ENCODE results near the gene TPX2.

The TPX2 gene, protein sequence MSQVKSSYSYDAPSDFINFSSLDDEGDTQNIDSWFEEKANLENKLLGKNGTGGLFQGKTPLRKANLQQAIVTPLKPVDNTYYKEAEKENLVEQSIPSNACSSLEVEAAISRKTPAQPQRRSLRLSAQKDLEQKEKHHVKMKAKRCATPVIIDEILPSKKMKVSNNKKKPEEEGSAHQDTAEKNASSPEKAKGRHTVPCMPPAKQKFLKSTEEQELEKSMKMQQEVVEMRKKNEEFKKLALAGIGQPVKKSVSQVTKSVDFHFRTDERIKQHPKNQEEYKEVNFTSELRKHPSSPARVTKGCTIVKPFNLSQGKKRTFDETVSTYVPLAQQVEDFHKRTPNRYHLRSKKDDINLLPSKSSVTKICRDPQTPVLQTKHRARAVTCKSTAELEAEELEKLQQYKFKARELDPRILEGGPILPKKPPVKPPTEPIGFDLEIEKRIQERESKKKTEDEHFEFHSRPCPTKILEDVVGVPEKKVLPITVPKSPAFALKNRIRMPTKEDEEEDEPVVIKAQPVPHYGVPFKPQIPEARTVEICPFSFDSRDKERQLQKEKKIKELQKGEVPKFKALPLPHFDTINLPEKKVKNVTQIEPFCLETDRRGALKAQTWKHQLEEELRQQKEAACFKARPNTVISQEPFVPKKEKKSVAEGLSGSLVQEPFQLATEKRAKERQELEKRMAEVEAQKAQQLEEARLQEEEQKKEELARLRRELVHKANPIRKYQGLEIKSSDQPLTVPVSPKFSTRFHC

DNA sequence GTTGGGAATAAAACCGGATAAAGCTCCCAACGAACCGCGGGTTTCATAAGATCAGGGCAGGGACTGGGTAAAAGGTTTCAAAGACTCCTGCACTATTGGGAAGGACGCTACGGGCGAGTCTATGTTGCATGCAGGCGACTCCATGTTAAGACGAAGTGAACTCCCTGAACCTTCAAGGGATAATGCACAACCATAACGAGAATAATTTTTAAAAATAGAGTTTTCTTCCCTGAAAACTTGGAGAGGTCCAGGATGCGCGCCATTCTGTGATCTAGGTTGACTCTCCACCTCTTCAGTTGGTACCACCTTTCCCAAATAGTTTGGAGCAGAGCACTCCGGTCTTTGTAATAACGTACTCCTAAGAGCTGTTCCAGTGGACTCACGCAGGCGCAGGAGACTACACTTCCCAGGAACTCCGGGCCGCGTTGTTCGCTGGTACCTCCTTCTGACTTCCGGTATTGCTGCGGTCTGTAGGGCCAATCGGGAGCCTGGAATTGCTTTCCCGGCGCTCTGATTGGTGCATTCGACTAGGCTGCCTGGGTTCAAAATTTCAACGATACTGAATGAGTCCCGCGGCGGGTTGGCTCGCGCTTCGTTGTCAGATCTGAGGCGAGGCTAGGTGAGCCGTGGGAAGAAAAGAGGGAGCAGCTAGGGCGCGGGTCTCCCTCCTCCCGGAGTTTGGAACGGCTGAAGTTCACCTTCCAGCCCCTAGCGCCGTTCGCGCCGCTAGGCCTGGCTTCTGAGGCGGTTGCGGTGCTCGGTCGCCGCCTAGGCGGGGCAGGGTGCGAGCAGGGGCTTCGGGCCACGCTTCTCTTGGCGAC is at the start of gene TPX2:
TSS of gene TPX2 (plus strand) at position 562 of the 821 bp plus-strand sequence. CDS start 18,187 bp downstream, outside the sequence.
- DNase-seq (ENCODE audit: low read depth in 2 of 2): peak; percentile 73 to 77

DNA sequence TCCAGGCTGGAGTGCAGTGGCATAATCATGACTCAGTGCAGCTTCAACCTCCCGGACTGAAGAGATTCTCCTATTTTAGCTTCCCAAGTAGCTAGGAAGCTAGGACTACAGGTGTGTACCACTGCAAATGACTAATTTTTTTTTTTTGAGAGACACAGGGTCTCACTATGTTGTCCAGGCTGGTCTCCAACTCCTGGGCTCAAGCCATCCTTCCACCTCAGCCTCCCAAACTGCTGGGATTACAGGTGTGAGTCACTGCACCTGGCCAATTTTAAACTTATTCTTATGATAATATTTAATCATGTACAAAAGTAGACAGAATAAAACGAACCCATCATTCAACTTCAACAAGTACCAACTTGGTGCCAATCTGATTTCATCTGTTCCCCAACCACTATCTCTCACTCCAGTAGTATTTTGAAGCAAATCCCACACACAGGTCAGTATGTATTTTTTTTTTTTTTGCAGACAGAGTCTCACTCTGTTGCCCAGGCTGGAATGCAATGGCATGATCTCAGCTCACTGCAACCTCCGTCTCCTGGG is 48.9 kb upstream of the TPX2 start:
- DNase-seq (ENCODE audit: low read depth in 2 of 2): no peak

DNA sequence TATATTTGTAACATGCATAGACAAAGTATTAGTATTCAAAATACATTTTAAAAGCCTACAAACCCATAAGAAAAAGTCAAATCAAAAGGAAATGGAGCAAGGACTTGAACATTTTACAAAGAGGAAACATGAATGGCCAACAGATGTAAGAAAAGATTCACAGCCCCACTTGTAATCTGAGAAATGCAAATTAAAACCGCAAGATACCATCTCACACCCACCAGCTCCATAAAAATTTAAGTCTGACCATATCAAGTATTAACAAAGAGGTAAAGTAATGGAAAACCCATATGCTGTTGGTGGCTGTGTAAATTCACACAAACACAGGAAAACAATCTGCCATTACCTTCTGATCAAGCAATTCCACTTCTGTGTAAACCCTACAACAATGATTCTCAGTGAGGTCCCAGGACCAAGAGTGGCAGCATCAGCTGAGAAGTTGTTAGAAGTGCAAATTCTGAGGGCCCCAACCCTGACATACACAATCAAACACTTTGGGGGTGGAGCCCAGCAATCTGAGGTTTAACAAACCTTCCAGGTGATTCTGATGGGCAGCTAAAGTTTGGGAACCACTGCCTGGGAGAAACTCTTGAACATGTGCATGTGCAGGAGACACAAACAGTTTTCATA is 47.3 kb upstream of the TPX2 start:
- no peak for DNase-seq (ENCODE audit: low read depth in 2 of 2)

DNA sequence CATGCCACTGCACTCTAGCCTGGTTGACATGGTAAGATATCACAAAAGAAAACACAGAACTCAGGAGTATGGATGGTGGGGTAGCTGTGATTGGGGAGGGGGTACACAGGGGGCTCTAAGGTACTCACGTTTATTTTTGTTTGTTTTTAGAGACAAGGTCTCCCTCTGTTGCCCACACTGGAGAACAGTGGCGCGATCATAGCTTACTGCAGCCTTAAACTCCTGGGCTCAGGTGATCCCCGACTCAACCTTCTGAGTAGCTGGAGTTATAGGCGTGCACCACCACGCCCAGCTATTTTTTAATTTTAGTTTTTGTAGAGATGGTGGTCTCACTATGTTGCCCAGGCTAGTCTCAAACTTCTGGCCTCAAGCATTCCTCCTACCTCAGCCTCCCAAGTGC is 45.7 kb upstream of the TPX2 start:
- no peak for DNase-seq (ENCODE audit: low read depth in 2 of 2)

DNA sequence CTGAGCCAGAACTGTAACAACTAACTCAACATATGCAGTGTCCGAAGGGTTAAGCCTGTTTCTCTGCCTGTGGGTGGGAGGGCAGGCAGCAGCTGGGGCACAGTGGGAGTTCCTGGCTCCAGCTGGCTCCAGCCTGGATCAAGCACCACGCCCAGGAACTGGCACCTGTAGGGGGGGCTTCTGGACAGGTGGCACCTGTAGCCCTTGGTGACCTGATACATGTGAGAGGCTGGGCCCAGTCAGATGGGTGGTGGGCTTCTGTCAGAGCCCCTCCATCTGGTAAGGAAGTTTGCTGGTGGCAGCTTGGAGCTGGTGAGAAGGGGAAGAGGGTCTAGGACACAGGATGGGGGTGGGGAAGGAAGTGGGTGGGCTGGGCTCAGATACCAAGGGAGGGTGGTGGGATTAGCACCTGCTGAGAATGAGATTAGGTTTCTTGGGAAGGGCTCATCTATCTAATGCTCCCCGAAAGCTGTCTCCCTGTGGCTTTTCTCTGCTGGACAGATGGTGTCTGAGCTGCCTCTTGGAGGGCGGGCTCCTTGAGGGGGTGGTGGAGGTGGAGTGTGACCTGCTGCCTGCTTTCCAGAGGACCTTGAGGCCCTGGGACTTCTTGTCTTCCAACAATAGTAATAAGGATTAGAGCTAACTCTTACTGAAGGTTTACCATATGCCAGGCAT is 45.0 kb upstream of the TPX2 start:
- no peak for DNase-seq (ENCODE audit: low read depth in 2 of 2)

DNA sequence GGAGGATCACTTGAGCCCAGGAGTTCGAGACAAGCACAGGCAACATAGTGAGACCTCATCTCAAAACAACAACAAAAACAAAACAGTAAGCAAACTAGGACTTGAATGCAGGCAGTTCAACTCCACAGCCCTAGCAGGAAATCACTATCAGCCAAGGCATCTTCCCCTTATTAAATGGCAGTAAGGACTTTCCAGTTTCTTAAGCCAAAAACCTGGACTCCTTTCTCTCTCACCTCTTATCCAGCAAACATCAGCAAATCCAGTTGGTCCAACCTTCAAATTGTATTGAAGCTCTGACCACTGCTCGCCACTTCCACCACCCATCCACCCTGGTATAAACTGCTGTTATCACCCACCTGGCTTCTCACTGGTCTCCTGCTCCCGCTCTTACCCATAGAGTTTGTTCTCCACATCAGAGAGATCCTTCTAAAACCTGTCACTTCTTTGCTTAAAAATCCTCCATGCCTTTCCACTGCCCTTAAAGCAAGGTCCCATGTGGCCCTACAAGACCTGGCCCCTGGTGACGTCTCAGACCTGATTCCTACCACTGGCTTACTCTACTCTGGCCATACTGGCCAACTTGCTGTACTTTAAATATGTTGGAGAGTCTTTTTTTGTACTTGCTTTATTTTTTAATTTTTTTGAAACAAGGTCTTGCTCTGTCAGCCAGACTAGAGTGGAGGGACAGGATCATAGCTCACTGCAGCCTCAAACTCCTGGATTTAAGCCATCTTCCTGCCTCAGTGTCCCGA is 44.1 kb upstream of the TPX2 start:
- no peak for DNase-seq (ENCODE audit: low read depth in 2 of 2)

DNA sequence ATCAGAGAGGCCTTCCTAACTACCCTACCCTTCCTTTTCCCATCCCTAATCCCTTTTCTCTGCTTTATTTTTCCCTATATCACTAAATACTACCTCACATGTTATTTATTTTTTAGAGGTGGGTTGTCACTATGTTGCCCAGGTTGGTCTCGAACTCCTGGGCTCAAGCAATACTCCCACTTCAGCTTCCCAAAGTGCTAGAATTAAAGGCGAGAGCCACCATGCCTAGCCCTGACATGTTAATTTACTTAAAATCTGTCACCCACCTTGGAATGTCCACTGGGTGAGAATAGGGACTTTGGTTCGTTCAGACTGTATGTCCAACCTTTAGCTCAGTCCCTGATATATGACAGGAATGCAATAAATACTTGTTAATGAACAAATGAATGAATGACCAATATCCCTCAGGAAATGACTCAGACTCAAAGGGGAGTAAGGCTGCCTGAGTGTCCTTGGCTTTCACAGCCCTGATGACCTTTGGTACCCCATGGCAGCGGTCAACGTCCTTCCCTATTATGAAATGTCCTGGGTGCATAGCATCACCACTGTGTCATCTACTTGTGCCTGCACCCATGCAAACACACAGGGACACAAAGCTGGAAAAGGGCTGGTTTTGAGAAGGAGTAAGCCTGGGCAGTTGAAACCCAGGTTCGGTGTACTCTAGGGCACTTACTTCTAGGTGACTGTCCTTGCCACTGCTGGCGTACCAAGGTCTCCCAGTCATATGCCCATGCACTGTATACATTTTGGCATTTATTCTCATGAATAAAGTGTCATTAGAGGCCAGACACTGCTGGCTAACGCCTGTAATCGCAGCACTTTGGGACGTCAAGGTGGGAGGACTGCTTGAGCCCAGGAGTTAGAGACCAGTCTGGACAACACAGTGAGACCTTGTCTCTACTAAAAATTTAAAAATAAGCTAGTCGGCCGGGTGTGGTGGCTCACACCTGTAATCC is 43.0 kb upstream of the TPX2 start:
- no peak for DNase-seq (ENCODE audit: low read depth in 2 of 2)

DNA sequence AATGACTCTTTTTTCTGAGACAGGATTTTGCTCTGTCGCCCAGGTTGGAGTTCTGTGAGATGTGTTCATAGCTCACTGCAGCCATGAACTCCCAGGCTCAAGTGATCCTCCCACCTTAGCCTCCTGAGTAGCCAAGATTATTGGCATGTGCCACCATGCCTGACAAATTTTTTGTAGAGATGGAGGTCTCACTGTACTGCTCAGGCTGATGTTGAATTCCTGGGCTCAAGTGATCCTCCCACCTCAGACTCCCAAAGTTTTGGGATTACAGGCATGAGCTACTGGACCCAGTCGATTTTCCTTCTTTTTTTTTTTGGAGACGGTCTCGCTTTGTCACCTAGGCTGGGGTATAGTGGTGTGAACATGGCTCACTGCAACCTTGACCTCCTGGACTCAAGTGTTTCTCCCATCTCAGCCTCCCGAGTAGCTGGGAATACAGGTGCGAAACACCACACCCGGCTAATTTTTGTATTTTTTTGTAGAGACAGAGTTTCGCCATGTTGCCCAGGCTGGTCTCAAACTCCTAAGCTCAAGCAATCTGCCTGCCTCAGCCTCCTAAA is 40.8 kb upstream of the TPX2 start:
- no peak for DNase-seq (ENCODE audit: low read depth in 2 of 2)

DNA sequence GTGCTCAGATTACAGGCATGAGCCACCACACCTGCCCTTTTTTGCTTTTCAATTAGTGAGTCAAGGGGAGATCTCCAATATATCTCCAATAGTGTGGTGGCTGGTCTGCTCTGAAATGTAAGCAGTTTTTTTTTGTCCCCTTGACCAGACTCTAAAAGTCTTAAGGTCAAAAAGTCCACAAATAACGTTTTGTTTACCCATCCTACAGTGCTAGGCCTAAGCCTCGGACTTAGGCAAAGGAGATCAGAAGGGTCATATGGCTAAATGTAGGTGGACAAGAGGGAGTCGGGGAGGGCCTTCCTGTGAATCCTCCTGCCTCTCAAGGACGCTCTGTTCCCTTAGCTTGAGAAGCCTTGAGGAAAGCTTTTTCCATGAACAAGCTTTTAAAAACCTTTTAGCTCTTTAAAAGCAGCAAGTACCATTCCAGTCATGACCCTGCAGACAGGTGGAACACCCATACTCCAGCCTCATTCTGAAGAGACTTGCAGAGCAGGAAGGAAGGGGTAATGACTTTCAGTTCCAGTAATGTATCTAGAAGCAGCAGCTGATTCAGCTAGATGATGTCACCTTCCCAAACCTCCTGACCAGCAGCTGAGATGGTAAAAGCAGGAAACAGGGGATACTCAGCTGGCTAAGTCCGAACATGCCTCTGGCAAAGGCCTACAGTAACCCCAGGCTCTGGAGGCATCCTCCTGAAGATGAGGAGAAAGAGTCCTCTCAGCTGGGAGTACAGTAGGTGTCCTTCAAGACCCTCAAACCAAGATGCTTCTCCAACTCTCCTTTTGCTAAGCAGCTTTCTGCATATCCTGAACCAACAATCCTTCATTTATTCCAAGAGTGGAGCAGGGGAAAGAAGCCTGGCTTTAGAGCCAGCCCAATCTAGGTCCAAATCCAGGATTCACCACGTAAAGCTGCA is 40.0 kb upstream of the TPX2 start:
- no peak for DNase-seq (ENCODE audit: low read depth in 2 of 2)

DNA sequence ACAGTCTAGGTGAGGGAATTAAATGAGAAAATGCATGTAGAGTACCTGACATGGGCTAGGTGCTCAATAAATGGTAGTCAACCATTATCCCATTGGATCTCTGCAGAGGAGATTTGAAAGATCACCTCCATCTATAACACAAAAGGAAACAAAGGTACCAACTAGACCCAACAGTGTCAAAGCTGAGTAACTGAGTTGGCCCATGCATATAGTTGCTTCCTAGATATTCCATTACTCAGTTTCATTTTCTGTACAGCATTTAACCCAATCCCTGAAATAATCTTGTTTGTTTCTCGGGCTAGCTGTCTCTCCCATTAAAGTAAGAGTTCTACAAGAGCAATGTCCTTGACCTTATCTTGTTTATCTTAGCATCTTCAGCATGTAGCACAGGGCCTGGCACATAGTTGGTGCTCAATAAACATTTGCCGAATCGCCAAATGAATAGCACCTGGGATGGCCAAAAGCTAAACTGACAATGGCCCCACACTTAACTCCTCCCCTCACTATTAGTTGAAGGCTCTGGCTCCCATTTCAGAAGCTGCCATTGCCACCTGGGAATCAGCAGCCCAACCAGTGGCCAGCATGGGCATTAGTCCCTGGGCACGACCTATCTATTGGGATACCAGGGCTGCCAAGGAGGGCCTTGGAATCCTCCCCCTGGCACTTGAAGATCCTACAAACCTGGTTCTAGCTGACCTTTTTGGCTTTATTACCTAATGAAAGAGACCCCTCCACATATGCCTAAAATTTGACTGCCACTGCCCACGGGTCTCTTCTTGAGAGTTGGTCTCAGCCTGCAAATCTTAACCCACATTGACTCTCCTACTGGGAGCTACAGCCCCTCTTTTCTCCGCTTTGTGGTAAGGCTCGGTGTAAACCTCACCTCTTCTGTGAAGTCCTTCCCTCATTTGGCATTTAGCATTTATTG is 39.0 kb upstream of the TPX2 start:
- DNase-seq (ENCODE audit: low read depth in 2 of 2): no peak

DNA sequence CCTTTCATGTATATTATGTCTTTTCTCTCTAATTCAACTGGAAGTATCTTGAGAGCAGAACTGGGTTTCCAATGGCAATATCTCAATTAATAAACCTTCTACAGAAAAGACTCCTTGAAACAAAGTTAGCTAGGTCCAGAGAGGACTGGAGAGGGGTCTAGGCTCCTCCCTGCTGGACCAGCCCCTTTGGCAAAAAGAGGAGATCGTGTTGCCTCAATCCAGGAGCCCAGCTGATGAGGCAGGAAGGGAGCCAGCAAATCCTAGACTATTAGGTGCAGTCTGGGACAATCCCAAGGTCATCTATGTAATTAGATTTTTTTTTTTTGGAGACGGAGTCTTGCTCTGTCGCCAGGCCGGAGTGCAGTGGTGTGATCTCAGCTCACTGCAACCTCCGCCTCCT is 38.3 kb upstream of the TPX2 start:
- no peak for DNase-seq (ENCODE audit: low read depth in 2 of 2)

DNA sequence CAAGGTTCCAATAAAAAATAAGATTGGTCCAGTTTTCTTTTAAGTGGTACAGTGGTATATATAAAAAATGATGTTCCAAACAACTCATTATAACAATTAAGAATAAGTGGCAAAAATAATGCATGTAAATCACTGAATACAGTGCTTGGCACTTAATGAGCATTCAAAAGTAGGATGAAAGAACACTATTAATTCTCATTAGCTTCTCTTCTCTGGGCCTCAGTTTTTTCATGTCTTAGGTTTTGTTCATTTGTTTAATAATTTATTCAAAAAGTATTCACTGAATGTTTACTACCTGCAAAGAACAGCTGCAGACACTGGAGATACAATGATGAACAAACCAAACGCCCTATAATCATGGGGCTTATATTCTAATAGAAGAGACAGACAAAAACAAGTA is 37.5 kb upstream of the TPX2 start:
- no peak for DNase-seq (ENCODE audit: low read depth in 2 of 2)

DNA sequence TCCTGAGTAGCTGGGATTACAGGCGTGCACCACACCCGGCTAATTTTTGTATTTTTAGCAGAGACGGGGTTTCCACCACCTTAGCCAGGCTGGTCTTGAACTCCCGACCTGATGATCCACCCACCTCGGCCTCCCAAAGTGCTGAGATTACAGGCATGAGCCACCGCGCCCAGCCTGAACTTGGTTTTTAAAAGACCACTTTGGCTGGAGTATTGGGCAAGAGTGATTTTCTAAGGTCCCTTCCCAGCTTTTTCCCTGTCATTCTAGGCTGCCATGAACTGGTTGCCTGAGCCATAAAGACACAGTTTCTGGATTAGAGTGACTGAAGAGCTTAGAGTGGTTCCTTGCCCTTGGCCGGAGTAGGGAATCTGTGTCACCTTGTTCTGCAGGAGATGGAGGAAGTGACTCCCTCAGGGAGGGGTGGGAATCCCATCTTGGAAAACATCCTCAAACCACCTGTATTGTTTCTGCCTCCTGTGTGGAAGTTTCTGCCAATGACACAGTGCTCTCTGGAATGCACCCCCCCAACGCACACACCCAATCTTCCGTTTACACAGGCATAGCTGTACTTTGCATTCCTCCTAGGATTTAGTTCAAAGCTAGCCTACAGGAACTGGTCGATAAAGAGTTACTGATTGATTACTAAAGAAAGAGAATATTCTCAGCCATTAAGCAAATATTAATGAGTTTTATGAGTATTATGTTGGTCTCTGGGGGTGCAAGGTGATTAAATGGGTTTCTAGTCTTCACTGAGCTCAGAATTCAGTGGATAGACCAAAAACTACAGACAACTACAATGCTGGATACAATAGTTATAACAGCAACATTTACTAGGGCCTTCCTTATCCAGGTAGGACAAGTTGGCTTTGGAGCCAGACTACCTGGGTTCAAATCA is 34.6 kb upstream of the TPX2 start:
- no peak for DNase-seq (ENCODE audit: low read depth in 2 of 2)

DNA sequence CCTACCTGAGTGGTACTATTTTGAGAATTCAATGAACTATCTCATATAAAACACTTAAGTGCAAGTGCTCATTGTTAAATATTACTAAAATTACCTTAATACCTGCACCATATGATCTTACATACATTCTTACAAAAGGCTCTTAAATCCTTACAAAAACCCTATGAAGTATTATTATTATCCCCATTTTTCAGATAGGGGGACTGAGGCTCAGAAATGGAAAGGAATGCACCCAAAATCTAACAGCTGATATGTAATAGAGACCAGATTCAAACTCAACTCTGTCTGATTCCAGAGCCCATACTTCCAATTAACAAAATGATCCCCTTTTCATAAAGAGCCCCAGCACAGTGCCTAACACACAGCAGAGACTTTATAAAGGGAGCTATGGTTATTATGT is 33.9 kb upstream of the TPX2 start:
- DNase-seq (ENCODE audit: low read depth in 2 of 2): no peak

Measured in stimulated activated CD4-positive, alpha-beta T cell treated with anti-CD3 and anti-CD28 coated beads, Interleukin-1b, Interleukin-23, amount 100 ng/mL, for 4 hours (primary cell).